Measurements from ENCODE around the gene PTCD3.

PTCD3 gene

DNA sequence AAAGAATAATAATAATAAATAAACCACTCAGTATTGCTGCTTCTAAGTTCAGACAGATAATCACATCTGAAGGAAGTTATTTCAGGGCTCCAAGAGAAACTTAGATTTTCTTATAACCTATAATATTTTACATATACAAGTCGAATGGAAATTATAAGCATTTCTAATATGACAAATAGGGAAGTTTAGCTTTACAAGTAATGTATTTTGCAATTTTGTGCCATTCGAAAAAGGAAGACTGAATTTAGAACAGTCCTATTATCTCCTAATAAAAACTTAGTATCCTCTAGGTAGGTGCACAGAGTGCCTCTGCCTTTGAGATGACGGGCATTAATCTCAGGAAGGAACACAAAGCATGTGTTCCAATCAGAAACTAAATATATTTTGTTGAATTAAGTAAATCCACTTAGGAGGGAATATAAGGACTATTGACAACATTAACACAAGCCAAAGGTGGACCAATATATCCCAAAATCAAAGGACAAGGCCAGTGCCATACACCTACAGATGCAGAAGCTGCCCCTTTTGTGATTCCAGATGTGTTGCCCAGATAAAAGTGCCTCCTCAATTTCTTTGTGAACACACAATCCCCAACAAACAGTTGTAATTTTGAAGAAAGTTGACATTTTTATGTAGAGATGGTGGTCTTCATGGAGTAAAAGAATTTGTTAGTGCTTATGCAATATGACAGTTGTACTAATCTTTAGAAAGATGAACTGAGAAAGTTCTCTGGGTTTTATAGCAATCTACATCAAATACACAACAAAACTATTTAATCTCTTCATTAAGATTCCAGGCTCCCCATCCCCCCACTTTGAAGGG is 36.6 kb downstream of the PTCD3 start:
- TF ChIP-seq, protein P1, sequence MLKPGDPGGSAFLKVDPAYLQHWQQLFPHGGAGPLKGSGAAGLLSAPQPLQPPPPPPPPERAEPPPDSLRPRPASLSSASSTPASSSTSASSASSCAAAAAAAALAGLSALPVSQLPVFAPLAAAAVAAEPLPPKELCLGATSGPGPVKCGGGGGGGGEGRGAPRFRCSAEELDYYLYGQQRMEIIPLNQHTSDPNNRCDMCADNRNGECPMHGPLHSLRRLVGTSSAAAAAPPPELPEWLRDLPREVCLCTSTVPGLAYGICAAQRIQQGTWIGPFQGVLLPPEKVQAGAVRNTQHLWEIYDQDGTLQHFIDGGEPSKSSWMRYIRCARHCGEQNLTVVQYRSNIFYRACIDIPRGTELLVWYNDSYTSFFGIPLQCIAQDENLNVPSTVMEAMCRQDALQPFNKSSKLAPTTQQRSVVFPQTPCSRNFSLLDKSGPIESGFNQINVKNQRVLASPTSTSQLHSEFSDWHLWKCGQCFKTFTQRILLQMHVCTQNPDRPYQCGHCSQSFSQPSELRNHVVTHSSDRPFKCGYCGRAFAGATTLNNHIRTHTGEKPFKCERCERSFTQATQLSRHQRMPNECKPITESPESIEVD (tag by site-specific recombination; IDR thresholded peaks at IDR 0.05): no peak
- TF ChIP-seq ZBTB20 (tag by site-specific recombination; IDR thresholded peaks at IDR 0.05) (no peak), ZNF791 (tag by site-specific recombination; IDR thresholded peaks at IDR 0.05) (no peak), WT1 (tag by site-specific recombination; IDR thresholded peaks at IDR 0.05) (no peak), ZNF701 (tag by site-specific recombination; IDR thresholded peaks at IDR 0.05) (no peak), PRDM1 (tag by site-specific recombination; IDR thresholded peaks at IDR 0.05) (no peak), ZNF677 (tag by site-specific recombination; IDR thresholded peaks at IDR 0.05) (no peak), ZNF266 (tag by site-specific recombination; IDR thresholded peaks at IDR 0.05; ENCODE audit: low read depth) (no peak), ZIC2 (tag by site-specific recombination; IDR thresholded peaks at IDR 0.05) (no peak), ZNF624 (tag by site-specific recombination; IDR thresholded peaks at IDR 0.05) (no peak), ZNF112 (tag by site-specific recombination; IDR thresholded peaks at IDR 0.05) (no peak), ZNF274 (IDR thresholded peaks at IDR 0.05; ENCODE audit: low read length) (no peak), ZNF274 (tag by site-specific recombination; IDR thresholded peaks at IDR 0.05; ENCODE audit: borderline replicate concordance) (no peak), ZFP37 (tag by site-specific recombination; IDR thresholded peaks at IDR 0.05) (no peak), ZNF37A (tag by site-specific recombination; IDR thresholded peaks at IDR 0.05) (no peak), ZNF76 (tag by site-specific recombination; IDR thresholded peaks at IDR 0.05; ENCODE audit: borderline replicate concordance, low read depth) (no peak), ZNF354C (tag by site-specific recombination; IDR thresholded peaks at IDR 0.05; ENCODE audit: borderline replicate concordance, low read depth) (no peak), ZNF626 (tag by site-specific recombination; IDR thresholded peaks at IDR 0.05) (no peak)
- TF ChIP-seq, protein P2, sequence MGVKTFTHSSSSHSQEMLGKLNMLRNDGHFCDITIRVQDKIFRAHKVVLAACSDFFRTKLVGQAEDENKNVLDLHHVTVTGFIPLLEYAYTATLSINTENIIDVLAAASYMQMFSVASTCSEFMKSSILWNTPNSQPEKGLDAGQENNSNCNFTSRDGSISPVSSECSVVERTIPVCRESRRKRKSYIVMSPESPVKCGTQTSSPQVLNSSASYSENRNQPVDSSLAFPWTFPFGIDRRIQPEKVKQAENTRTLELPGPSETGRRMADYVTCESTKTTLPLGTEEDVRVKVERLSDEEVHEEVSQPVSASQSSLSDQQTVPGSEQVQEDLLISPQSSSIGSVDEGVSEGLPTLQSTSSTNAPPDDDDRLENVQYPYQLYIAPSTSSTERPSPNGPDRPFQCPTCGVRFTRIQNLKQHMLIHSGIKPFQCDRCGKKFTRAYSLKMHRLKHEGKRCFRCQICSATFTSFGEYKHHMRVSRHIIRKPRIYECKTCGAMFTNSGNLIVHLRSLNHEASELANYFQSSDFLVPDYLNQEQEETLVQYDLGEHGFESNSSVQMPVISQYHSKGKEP (tag by site-specific recombination; IDR thresholded peaks at IDR 0.05): no peak
- TF ChIP-seq, protein P3, sequence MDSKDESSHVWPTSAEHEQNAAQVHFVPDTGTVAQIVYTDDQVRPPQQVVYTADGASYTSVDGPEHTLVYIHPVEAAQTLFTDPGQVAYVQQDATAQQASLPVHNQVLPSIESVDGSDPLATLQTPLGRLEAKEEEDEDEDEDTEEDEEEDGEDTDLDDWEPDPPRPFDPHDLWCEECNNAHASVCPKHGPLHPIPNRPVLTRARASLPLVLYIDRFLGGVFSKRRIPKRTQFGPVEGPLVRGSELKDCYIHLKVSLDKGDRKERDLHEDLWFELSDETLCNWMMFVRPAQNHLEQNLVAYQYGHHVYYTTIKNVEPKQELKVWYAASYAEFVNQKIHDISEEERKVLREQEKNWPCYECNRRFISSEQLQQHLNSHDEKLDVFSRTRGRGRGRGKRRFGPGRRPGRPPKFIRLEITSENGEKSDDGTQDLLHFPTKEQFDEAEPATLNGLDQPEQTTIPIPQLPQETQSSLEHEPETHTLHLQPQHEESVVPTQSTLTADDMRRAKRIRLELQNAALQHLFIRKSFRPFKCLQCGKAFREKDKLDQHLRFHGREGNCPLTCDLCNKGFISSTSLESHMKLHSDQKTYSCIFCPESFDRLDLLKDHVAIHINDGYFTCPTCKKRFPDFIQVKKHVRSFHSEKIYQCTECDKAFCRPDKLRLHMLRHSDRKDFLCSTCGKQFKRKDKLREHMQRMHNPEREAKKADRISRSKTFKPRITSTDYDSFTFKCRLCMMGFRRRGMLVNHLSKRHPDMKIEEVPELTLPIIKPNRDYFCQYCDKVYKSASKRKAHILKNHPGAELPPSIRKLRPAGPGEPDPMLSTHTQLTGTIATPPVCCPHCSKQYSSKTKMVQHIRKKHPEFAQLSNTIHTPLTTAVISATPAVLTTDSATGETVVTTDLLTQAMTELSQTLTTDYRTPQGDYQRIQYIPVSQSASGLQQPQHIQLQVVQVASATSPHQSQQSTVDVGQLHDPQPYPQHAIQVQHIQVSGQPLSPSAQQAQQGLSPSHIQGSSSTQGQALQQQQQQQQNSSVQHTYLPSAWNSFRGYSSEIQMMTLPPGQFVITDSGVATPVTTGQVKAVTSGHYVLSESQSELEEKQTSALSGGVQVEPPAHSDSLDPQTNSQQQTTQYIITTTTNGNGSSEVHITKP (tag by site-specific recombination; IDR thresholded peaks at IDR 0.05): no peak
- TF ChIP-seq, protein P4, sequence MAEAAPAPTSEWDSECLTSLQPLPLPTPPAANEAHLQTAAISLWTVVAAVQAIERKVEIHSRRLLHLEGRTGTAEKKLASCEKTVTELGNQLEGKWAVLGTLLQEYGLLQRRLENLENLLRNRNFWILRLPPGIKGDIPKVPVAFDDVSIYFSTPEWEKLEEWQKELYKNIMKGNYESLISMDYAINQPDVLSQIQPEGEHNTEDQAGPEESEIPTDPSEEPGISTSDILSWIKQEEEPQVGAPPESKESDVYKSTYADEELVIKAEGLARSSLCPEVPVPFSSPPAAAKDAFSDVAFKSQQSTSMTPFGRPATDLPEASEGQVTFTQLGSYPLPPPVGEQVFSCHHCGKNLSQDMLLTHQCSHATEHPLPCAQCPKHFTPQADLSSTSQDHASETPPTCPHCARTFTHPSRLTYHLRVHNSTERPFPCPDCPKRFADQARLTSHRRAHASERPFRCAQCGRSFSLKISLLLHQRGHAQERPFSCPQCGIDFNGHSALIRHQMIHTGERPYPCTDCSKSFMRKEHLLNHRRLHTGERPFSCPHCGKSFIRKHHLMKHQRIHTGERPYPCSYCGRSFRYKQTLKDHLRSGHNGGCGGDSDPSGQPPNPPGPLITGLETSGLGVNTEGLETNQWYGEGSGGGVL (tag by site-specific recombination; IDR thresholded peaks at IDR 0.05): no peak
- Histone ChIP-seq H3K27ac (ENCODE audit: extremely low read depth, low read depth, low read length) (no peak overlapping the region), H3K4me1 (ENCODE audit: control insufficient read depth, insufficient read depth, low read length) (no peaks in the 10 kb centered on the region), H3K9me3 (ENCODE audit: control insufficient read depth, insufficient read depth, low read depth, low read length) (no peaks in the 10 kb centered on the region), H3K4me3 (ENCODE audit: low read depth, low read length) (no peak overlapping the region), H3K36me3 (ENCODE audit: control insufficient read depth in 2 of 2, insufficient read depth in 1 of 2, low read length in 2 of 2) (peaks cover 65 to 94% of the 10 kb centered on the region in 2 experiments)
- CTCF ChIA-PET: no interaction called here
- POLR2A ChIA-PET: interaction anchor here (0.7 kb wide), 1 partner anchor 122 kb away, joined by 4 read pairs; no protein-coding TSS in a partner anchor

Measured in HEK293 (cell line).